Effector memory CD4-positive, alpha-beta T cell (primary cell): ENCODE data around the gene PTPRU.

Experiments used
- DNase-seq, 3 donors: peaks; one replicate each; pipeline ENCODE4 v3.0.0-alpha.2; 2020
- H3K27ac ChIP-seq: 2 replicates; pipeline ENCODE4 v1.7.0; 2013; ENCODE audit warnings: mild to moderate bottlenecking, low read length, moderate library complexity; ENCODE audit not compliant: insufficient read depth, poor library complexity, severe bottlenecking
- H3K27me3 ChIP-seq: replicated peaks from 2 replicates; pipeline ENCODE4 v1.7.0; 2013; ENCODE audit warnings: mild to moderate bottlenecking, low read length; ENCODE audit not compliant: insufficient read depth, control insufficient read depth, poor library complexity, severe bottlenecking
- H3K36me3 ChIP-seq: 2 replicates; pipeline ENCODE4 v1.7.0; 2013; ENCODE audit warnings: mild to moderate bottlenecking, low read length, moderate library complexity; ENCODE audit not compliant: control insufficient read depth, insufficient read depth
- H3K4me1 ChIP-seq: 2 replicates; pipeline ENCODE4 v1.7.0; 2013; ENCODE audit warnings: low read length, mild to moderate bottlenecking; ENCODE audit not compliant: control insufficient read depth, insufficient read depth, poor library complexity, severe bottlenecking
- H3K4me3 ChIP-seq: 2 replicates; pipeline ENCODE4 v1.7.0; 2013; ENCODE audit warnings: low read length, low read depth, mild to moderate bottlenecking; ENCODE audit not compliant: insufficient read depth, poor library complexity, severe bottlenecking
- H3K9me3 ChIP-seq: 2 replicates; pipeline ENCODE4 v1.7.0; 2013; ENCODE audit warnings: mild to moderate bottlenecking, low read length, moderate library complexity; ENCODE audit not compliant: control insufficient read depth

PTPRU gene

DNA sequence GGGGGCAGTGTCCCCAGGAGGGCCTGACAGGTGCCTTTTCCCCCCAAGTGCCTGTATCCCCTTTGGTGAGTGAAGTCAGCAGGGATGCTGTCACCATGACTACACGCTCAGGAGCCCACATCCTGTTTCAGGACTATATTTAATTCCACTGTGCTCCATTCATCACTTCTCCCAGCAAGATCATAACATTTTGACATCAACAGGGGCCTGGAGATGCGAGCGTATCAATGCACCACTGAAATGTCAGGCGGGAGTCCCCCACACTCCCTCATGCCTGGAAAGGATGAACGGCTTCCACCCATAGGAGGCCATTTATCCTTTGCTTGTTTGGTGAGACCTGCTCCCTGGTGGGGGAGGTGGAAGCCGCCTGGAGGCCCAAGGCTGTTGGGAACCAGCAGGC, 119.1 kb downstream of the PTPRU start:
- no peak for DNase-seq
- Histone ChIP-seq H3K9me3 (no peaks in the 10 kb centered on the region), H3K27ac (no peak overlapping the region), H3K4me1 (no peaks in the 10 kb centered on the region), H3K36me3 (no peaks in the 10 kb centered on the region), H3K27me3 (no peaks in the 10 kb centered on the region), H3K4me3 (no peak overlapping the region)

DNA sequence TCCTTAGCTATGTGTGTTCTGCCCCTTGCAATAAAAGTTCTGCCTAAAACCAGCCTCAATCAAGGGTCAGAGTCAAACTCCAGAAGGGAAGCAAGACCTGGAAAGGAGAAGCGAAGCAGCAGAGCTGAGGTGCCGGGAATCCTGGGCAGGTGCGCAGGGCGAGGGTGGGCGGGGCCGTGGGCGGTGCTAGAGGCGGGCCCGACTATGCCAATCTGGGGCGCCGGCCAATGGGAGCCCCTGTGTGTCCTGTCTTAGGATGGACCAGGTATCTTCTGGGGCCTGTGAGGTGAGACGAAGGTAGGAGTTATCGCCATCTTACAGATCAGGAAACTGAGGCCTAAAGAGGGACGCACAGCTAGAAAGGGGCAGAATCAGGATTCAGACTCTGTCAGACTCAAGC, 120.3 kb downstream of the PTPRU start:
- Histone ChIP-seq H3K36me3 (no peaks in the 10 kb centered on the region), H3K4me1 (no peaks in the 10 kb centered on the region), H3K27ac (no peak overlapping the region), H3K9me3 (no peaks in the 10 kb centered on the region), H3K4me3 (no peak overlapping the region), H3K27me3 (no peaks in the 10 kb centered on the region)
- DNase-seq = no peak

DNA sequence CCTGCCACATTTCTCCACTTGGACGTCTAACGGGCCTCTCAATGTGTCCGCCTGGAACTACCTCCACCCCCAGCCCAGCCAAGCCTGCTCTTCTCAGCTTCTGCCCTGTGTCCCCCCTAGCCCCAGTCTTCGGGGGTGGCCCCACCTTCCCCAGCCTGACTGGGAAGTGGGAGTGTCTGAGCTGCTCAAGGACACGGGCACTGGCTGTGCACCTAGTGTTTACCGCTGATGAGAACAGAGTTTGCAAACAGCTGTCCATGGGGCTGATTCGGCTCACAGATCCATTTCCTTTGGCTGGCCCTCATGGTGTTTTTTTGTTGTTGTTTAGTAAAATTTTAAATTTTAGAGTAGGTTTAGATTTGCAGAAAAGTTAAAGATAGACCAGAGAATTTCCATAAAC, 121.1 kb downstream of the PTPRU start:
- H3K9me3 ChIP-seq = no peaks in the 10 kb centered on the region
- no peaks in the 10 kb centered on the region for H3K27me3 ChIP-seq
- no peak overlapping the region for H3K27ac ChIP-seq
- no peak overlapping the region for H3K4me3 ChIP-seq
- H3K4me1 ChIP-seq = no peaks in the 10 kb centered on the region
- DNase-seq = no peak
- H3K36me3 ChIP-seq = no peaks in the 10 kb centered on the region

DNA sequence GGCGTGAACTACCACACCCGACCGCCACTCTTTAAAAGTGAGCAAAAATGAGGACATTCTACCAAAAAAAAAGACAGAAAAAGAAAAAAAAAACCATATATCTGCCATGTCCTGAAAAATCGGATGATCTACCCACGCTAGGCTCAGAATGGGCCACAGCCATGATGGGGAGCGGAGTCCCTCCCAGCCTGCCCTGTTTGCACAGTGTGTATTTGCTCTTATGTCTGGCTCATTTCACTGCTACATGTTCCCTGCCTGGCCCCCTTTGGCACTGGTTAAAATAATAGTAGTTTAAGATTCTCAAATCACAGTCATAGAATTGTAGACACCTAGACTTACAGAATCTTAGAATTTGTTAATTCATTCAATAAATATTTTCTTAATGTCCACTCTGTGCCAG, 121.9 kb downstream of the PTPRU start:
- no peak overlapping the region for H3K27ac ChIP-seq
- H3K36me3 ChIP-seq = no peaks in the 10 kb centered on the region
- no peaks in the 10 kb centered on the region for H3K4me1 ChIP-seq
- DNase-seq = no peak
- no peaks in the 10 kb centered on the region for H3K9me3 ChIP-seq
- H3K4me3 ChIP-seq = no peak overlapping the region
- H3K27me3 ChIP-seq = no peaks in the 10 kb centered on the region

DNA sequence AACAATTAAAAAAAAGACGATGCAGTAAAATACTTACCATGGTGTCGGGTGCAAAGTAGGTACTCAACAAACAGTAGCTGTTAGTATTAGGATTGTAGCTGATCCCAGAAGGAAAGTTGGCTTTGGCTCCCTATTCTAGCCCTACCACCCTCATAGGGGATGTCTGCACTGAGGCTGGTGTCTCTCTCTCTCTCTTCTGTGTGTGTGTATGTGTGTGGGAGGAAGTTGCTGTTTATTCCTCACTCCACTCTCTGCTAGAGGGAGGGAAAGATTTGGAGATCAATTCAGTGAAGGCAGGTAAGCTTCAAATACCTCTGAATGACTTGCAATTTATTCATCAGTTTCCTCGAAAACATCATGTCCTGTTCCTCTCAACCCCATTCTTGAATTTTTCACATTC, 124.4 kb downstream of the PTPRU start:
- Histone ChIP-seq H3K36me3 (no peaks in the 10 kb centered on the region), H3K4me3 (no peak overlapping the region)
- no peak for DNase-seq

DNA sequence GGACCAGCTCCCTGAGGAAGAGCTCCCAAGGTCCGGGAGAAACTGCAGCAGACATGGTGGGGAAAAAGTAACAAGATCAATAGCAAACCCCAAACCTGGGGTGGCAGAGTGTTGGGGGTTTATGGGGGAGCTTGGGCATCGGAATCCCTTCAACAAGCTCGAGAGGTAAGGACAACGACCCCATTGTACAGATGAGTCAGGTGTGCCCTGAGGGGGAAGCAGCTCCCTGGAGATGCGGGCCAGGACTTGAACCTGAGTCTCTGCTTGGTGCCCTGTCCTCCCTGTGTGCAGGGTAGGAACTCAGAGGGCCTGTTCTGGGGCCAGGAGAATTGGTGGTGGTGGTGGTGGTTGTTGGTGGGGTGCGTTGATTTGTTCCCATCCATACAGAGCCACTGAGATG, 125.4 kb downstream of the PTPRU start:
- Histone ChIP-seq H3K4me1 (no peaks in the 10 kb centered on the region), H3K27ac (no peak overlapping the region)

More for the DNA sequence above, 124.4 kb downstream of the PTPRU start:
- Histone ChIP-seq H3K4me1 (no peaks in the 10 kb centered on the region), H3K9me3 (no peaks in the 10 kb centered on the region), H3K27ac (no peak overlapping the region), H3K27me3 (no peaks in the 10 kb centered on the region)

DNA sequence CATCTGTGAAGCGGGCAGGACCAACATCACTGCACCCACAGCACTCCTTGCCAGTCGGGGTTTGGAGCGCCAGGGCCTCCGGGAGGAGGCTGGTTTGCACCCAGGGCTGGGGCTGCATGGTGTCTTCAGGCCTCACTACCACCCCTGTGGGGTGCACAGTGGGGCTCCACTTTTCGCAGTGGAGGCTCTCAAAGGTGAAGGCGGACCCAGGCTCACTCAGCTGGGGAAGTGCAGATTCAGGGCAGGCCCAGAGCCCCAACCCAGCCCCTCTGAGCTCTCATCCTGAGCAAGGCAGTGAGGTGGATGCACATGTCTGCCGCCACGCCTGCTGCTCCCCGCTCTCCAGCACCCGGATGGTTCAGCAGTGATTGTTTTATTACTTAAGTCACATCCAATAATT, 125.8 kb downstream of the PTPRU start:
- no peak for DNase-seq
- Histone ChIP-seq H3K27ac (no peak overlapping the region), H3K4me3 (no peak overlapping the region), H3K36me3 (no peaks in the 10 kb centered on the region), H3K9me3 (no peaks in the 10 kb centered on the region), H3K27me3 (no peaks in the 10 kb centered on the region), H3K4me1 (no peaks in the 10 kb centered on the region)

More for the DNA sequence above, 125.4 kb downstream of the PTPRU start:
- no peaks in the 10 kb centered on the region for H3K36me3 ChIP-seq
- no peaks in the 10 kb centered on the region for H3K27me3 ChIP-seq
- H3K4me3 ChIP-seq = no peak overlapping the region
- no peaks in the 10 kb centered on the region for H3K9me3 ChIP-seq
- no peak for DNase-seq

DNA sequence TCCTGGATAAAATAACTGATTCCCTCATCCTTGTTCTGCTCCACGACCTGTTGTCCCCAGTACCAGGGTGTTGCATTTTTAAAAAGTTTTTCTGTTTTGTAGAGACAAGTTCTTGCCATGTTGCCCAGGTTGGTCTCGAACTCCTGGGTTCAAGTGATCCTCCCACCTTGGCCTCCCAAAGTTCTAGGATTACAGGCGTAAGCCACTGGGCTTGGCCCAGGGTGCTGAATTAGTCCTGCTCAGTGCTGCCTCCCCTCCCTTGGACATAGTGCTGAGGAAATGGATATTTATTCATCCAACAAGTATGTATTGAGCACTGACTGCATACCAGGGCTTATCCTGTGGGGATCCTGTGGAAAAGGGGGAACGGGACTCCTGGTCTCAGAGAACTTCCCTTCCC, 126.4 kb downstream of the PTPRU start:
- Histone ChIP-seq H3K4me1 (no peaks in the 10 kb centered on the region), H3K27me3 (no peaks in the 10 kb centered on the region), H3K9me3 (no peaks in the 10 kb centered on the region), H3K4me3 (no peak overlapping the region), H3K27ac (no peak overlapping the region), H3K36me3 (no peaks in the 10 kb centered on the region)
- no peak for DNase-seq

DNA sequence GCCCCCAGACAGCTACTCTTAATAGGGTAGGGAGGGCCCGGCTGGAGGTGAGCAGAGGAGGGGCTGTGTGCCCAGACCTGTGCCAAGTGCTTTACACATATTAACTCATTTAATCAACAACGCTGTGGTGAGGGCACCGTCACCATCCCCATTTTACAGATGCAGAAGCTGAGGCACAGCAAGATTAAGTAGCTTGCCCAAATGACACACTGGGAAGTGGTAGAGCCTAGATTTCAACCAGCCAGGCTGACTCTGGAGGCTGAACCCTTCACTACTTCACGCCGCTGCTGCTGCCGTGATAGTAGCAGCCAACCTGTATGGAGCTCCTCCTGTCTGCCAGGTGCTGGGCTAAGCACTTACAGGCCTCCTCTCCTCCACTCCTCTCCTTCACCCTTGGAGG, 127.2 kb downstream of the PTPRU start:
- no peak overlapping the region for H3K27ac ChIP-seq
- no peak overlapping the region for H3K4me3 ChIP-seq
- H3K9me3 ChIP-seq = no peaks in the 10 kb centered on the region
- no peak for DNase-seq
- no peaks in the 10 kb centered on the region for H3K36me3 ChIP-seq
- no peaks in the 10 kb centered on the region for H3K4me1 ChIP-seq
- no peaks in the 10 kb centered on the region for H3K27me3 ChIP-seq

DNA sequence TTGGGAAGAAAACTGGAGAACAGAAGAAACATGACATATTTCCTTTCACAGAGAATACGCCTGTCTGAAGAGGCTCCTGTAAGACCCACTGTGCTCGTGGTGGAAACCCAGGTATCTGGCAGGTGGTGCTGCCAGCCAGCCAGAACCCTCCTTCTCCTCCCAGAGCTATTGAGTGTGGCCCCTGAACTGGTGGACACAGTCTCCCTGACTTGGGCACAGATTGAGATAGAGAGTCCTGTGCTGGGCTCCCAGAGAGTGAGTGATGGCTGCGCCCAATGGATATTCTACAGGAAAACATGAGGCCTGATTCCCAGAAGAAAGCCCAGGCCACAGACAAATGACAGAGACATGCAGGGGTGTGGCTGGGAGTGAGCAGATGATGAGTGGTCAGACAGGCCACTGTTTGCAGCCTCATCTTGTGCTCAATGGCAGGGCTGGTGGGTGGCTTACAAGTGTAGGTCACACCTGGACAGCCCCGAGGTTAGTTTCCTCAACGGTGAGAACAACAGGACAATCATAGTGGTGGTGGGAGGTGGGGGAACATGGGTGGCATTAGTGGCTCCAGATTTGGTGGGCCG, 127.9 kb downstream of the PTPRU start:
- DNase-seq = no peak
- no peaks in the 10 kb centered on the region for H3K4me1 ChIP-seq
- H3K27ac ChIP-seq = no peak overlapping the region
- no peaks in the 10 kb centered on the region for H3K36me3 ChIP-seq
- H3K4me3 ChIP-seq = no peak overlapping the region
- no peaks in the 10 kb centered on the region for H3K27me3 ChIP-seq
- no peaks in the 10 kb centered on the region for H3K9me3 ChIP-seq
